Amniotic stem cell (primary cell): ENCODE data around the gene ZNF181.
A peak's percentile ranks its signal among the peaks of the same experiment; 100 is the strongest.
"Not testable (repeated sequence)": the region's sequence is repeated elsewhere in the genome, so short reads cannot be mapped to it uniquely, and the experiment has no call there.

Source experiments
- DNase-seq: peaks from one replicate; lab custom pipeline; 2025; lab: John Stamatoyannopoulos, UW

The ZNF181 gene

DNA sequence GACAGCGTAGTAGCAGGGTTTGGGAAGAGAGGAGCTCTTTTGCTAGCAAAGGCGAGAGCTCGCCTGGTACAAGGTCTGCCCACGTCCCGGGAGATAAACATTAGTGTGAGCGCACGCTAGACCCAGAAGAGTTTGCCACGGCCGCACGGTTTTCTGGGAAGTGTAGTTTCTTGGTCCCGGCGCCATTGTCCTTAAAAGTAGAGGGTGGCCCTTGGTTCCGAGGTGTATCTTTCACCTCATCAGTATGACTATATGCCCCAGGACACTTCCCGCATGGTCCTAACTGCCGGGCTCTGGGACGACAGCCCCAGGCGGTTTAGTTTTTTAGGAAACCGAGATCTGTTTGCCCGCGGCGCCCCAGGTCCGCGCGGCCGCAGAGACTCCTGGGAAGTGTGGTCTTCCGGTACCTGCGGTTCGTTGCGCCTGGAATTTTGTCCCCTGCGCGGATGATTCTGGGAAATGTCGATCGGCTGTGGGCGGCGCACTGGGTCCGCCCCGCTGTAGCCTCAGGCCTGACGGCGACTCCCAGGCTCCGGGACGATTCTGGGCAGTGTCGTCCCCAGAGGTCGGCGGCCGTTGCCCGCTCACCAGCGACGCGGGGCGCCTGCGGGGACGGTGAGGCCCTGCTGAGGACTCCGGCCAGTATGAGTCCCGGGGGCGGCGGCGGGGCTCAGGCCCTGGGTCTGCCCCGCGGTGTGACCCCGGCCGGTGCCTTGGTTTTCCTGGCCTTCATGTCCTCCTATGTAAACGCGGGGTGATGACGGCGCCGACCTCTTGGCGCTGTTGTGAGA is at the start of gene ZNF181:
ZNF181 (plus strand) TSS at position 498 of the 791 bp plus-strand sequence. CDS start 795 bp downstream, outside the sequence.
- DNase-seq = peak; percentile 58

DNA sequence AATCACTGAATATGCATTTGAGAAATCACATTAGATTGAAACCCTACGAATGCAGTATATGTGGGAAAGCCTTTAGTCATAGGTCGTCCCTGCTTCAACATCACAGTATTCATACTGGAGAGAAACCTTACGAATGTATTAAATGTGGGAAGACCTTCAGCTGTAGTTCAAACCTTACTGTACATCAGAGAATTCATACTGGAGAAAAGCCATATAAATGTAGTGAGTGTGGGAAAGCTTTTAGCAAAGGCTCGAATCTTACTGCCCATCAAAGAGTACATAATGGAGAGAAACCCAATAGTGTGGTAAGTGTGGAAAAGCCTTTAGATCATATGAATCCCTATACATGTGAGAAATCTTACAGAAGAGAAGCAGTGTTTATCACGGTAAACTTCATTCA is 48.8 kb upstream of the ZNF181 start:
- not testable (repeated sequence) for DNase-seq

DNA sequence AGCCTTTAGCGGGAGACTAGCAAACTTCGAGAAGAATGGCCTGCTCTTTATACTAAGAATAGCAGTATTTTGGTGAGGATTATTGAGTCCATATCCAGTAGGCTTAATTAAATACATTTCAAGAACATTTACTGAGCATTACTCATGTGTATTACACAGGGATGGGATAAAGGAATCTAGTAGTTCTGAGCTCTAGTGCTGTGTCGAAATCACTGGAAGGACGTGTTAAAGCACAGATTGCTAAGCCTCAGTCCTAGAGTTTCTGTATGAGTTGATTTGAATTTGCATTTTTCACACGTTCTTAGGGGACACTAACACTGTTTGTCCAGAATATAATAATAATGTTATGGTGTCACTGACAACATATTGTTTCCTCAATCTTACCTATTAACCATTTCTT is 47.6 kb upstream of the ZNF181 start:
- DNase-seq = no peak

DNA sequence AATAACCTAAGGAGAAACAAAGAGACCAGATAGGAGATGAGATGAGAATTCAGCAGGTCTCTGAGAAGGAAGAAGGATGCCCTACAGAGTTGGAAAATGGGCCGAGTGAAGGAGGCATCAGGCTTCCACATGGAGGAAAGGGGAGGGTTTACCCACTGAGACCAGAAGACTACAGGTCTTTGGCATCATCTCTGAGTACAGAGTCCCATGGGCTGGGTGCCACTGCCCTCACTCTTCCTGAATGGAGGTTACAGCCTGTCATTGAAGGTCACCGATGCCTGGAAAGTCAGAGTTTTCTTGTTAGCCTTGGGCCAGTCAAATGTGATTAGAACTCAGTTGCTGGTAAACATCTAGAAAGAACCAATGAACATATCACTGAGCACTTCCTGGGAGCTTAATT is 46.7 kb upstream of the ZNF181 start:
- no peak for DNase-seq

DNA sequence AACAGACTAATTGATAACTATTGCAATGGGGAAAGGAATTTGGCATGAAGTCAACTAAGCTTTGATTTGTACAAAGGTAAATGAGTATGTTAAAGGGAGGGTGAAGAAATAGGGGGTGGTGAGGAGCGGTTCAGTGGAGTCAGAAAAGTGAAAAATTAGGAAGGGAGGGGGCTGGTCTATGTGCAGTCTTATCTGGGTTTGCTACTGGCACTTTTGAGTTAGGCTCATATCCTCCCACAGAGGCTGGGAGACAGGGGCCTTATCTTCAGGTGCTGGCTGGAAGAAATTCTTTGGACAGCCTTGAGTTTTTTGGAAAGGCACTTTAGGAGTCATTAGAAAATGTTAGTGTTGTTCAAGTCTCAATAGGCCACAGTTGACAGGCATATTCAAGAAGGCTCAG is 45.5 kb upstream of the ZNF181 start:
- no peak for DNase-seq

DNA sequence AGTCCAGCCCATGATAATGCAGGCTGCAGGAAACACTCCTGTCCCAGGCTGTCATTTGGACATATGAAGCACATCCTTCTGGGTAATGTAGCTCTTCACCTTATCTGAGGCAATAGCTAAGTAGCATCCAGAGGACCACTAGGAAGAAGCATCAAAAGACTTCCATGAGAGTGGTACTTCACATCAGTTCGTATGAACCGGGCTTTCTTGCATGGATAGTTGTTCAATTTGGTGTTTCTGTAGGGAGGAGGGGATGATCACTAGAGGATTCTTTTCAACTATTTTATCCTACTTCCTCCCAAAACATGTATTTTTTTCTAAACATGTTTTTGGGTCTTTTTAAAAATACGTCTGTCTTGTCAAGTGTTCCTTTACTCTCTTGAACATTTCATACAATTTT is 43.7 kb upstream of the ZNF181 start:
- DNase-seq = no peak

DNA sequence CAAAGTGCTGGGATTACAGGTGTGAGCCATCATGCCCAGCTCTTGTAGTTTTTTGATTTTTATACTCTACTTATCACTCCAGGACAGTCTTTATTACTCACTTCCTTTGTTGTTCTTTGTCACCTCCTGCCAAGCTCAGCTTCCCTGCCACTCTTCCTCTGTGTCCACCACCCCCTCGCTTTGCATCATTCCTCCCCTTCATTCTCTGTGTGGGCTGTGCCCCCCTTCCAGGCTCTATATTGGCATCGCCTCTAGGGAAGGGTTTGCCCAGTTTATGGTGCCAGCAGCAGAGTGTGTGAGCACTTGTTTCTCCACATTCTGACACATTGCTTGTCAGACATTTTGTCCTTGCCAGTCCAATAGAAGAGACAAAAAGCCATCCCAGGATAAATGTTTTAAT is 41.5 kb upstream of the ZNF181 start:
- no peak for DNase-seq

DNA sequence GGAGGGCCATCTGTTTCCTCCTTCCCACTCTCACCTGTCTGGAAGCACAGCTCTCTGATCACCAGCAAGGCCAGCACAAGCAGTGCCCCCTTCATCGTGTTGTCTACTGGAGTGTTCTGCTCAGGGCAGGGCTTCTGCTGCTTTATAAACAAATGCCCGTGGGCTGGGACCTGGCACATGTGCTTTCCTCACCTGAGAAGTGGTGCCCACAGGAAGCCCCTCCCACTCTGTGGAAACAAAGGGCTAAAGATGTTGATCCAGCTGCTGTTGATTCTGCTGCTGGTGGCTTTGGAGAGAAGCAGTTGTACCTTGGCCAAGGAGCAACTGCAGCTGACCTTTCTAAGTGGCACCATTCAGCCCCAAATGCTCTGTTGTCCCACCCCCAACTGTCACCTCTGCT is 26.4 kb upstream of the ZNF181 start:
- no peak for DNase-seq

DNA sequence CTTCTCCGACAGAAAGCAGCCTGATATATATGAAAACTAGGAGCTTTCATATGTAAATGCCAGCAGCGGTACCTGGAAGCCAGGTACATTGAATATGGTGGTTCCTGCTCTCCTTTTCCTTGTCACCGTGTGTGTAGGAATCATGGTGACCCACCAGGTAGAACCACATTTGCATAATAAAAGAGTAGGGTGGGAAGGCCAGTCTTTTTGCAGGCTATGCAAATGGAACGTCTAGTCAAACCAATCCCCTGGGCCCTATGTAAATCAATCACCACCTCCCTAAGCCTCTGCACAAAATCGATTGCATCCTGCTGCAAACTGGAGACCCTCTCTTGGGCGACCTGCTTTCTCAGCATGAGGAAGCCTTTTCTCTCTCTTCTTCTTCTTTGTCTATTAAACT is 22.2 kb upstream of the ZNF181 start:
- DNase-seq = no peak

DNA sequence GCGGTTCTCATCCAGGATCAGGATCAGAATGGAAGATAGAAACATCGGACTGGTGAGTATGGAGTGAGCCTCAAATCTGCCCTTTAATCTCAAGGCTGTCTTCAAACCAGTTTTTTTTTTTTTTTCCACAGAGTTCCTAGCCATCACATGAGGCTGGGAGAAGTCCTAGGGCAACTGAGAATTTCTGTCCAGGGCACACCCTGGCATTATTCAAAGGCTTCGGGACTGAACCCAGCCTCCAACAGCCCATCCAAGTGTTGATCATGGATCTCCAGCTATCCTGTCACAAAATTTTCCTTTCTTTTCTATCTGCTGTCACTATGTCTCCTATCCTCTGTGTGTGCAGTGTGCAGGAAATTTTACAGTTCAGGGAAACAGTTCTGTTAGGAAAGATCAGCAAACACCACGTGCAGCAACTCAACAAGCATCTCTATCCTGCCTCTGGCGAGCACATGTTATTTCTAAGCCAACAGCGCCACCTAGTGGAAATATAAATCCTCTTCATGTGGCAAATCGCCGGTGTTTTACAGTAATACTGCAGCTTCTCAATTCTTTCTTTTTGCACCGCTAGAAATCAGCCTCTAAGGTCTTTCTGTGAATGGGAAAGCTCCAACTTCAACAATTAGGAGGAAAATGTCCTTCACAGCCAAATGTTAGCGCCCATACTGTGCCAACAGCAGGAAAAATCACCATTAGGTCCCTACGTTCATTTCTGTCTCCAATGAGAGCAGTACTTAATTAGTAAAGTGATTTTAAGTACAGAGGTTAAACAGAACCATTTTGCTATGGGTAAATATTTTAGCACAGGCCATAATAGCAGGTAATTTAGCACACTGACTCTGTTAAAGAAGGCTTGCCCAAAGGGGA is 21.4 kb upstream of the ZNF181 start:
- peak; percentile 78 for DNase-seq

DNA sequence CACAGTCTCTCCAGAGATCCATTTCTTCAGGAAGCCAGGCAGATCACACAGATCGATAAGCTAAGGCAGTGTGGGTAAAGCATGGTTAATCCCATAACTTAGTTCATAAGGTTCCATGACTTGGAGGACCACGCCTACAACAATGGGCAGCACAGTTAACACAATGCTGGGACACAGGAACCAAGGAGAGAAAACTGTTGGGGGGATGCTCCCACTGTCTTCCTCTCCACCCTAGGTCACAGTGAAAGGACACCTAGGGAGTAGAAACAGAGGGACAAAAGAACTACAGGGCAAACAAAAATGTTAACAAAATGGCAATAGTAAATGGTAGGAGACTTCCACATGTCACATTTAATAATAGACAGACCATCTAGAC is 20.8 kb upstream of the ZNF181 start:
- no peak for DNase-seq

DNA sequence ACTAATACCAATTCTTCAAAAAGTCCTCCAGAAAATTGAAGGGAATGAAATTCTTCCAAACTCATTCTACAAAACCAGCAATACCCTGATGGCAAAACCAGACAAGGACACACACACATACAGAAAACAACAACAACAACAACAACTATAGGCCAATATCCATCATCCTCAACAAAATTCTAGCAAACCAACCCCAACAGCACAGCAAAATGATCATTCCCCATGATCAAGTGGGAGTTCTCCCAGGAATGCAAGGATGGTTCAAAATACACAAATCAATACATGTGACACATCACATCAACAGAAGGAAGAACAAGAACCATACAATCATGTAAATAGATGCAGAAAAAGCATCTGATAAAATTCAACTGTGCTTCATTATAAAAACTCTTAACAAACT is 18.7 kb upstream of the ZNF181 start:
- no peak for DNase-seq

DNA sequence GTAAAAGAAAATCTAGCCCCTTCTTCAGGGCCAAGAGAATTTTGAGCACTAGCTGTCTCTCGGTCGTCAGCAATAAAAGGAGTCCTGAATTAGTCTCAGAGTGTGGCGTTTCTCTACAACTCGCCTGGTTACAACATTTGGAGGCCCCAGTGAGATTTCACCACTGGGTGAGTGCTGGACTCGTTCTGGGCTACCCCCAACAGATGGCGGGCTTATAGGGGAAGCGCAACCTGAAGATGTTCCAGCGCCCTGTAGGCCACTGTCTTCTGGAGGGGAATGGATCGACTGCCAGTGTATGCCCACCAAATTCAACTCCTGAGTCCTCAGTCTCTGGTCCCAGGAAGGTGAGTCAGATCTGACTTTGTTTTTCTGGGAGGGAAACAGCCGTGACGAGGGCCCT is 11.7 kb upstream of the ZNF181 start:
- DNase-seq = no peak

DNA sequence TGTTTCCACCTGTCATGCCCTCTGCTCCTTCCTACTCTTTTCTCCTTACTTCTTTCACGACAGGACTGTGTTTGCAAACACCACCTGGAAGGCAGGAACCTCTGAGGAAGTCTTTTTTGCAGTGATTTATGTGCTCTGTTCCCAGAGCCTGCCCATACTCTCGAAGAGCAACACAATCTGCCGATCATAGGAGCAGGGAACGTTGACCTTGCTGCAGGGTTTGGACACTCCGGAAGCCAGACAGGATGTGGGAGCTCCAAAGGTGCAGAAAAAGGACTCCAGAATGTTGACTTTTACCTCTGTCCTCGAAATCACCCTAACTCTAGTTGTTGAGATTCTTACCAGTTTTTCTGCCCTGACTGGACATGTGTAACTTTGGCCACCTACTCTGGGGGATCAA is 8.6 kb upstream of the ZNF181 start:
- DNase-seq = no peak

DNA sequence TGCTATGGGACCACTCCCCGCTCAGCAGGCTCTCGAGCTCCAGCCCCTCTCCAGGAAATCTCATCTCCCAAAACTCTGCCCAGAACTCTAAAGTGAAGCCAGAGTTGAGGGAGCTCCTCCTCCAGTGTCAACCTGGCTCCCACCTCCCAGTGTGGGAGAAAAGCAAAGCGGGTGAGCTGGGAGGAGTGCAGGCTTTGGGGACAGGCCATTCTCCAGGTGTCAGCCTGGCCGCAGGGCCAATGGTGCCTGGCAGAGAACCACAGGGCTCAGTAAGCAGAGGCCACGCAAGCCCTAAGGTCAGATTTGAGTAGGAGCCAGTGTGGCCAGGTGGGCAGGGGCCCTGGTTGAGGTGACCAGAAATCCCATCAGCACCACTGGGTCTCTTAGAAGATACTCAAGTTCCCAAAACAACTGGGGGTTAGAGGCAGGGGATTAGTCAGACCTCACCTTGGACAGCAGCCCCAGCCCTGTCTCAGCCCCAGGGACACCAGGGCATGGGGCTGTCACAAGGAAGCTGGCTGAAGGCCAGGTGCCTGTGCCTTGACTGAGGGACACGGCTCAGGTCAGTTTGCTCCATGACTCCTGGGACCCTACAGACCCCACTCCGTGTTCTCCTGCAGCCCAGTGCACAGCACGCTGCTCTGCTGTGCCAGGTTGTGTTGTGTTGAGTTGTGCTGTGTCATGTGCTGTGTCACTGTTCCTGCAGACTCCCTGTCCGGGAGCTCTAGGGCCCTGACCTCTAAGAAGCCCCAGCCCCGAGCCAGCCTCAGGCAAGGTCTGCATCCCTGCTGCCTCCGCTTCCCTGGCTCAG is 2.8 kb upstream of the ZNF181 start:
- no peak for DNase-seq

DNA sequence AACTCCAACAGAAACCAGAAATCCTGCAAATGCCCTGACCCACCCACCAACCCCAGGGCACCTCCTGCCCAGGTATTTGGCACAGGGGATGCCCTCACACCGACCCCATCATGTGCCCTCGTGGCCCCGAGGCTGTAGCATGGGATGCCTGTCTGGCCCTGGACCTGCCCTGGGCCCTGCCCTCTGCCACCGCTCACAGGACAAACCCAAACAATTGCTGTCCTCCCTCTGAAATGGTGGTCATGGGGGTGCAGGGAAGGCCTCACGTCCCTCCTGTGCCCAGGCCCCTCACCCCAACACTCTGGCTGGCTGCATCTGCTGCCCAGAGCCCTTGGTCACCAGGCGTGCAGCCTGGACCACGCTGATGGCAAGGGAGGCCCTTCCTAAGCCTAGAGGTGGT is 2.1 kb upstream of the ZNF181 start:
- no peak for DNase-seq

DNA sequence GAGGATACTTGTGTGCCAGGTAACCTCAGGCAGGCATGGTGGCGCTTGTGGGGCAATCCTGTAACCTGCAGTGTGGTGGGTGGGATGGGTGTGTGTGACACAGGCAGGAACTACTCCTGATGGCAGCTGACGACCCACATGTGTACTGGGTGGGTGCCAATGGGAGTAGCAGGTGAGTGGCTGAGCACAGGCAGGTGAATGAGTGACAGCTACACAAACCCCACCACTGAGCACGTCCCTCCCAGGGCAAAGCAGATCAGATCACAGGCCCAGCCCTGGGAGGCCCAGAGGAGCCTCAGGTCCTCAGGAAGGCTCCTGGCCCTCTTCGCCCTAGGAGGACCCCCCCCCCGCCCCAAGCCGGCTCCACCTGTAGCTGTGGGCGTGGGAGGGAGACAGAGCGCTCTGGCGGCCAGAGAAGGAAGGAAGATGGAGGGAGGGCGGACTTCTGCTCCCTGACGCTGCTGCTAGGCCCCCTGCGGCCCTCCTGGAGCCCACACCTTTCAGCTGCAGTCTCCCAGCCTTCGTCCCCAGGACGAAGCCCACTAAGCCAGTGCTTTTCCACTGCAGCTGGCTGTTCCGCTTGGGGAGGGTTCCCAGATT is 1.3 kb upstream of the ZNF181 start:
- no peak for DNase-seq

DNA sequence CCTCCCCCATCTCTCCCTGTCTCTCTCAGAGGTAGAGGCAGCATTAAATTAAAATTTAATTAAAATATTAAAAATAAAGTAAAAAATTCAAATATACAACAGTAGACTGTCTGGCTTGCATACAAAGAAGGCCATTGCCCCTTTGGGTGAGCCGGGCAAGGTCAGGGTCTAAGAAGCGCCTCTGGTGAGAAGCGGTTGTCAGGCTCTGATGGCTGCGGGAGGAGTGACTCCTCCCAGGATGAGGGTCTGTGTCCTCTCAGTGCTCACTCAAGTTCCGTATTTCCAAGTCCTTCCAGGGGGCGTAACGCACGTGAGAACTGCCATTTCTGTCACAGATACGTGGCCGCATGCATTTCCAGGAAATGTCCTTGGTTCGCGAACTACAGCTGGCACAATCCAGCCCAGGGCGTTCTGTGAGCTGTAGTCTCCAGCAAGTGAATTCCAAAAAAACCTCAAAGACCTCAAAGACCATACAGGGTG is 737 bp upstream of the ZNF181 start:
- DNase-seq = no peak

DNA sequence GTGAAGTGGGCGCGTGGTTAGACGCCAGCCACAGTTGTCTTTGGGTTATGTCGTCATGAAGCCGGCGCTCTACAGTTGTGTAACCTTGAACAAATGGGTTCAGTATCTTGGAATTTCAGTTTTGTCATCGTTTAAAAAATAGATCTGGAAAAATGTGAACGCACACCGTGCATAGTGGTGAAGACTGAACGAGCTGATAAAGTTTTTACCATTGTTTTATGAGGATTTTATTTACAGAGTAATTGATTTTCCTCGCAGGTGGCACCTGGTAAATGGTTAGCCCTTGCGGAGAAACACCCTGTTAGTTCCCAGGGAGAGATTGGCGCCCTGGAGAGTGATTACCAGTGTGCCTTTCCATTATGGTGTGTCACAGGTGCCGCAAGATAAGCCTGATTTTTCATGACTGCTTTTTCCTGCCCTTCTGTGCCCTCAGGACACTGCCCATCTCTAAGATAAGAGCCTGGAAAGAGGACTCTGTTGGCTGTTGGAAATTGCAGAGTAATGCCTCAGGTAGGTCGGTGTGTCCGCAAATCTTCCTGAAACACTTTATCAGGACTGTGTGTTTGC is 577 bp downstream of the ZNF181 start:
- DNase-seq = peak; percentile 85

DNA sequence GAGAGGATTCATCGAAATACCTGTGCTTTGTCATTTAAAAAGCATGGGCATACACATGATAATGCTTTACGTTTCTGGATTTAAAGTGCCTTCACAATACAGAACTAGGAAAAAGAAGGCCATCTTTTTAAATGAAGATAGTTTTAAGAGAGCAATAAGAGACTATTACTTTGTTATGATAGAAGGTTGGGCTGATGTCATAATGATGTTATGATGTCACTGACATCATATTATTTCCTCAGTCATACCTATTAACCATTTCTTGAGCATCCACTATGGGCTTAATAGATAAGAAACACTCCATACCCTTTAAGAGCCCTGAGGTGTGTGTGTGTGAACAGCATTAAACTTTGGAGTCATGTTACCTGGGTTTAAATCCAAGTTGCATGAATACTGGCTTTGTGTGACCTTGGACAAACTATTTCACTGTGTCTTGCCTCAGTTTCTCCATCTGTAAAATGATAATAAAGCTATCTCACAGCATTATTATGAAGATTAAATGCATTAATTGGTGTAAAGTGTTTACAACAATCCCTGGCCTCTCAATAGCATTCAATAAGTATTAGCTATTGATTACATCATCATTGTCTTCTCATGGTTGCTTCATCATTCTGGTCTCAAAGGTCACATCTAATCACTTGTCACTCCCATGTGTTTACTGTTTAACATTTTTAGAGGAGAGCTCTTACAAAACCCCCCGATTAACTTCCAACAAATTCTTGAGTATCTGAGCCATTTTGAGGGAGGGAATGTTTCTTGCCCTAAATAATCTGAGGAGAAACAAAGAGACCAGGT is 11.1 kb downstream of the ZNF181 start:
- no peak for DNase-seq

DNA sequence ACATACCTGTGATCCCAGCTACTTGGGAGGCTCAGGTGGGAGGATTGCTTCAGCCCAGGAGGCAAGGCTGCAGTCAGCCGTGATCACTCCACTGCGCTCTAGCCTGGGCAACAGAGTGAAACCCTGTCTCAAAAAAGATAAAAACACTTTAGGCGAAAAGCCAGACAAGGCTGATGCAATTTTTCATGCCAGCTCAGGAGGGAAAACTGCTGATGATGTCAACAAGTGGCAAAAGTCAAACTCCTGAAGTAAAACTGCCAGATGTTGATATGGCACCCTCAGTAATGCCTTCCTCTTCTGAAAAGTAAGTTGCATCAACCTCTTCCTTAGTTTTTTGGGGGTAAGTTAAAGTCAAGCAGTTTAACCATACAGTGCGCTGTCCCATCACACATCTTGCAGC is 23.4 kb downstream of the ZNF181 start:
- DNase-seq = no peak
